K562 (cell line): ENCODE measurements around the gene PRR14. TPM values are rescaled to one million over a fixed set of nuclear protein-coding genes. Genes with fewer than 3 reads are reported as not detected.

Experiments
- CEBPB ChIP-seq: fragments of 450-650 bp; IDR thresholded peaks from 2 replicates; pipeline ENCODE4 v1.6.1; 2016; ENCODE audit warnings: missing genetic modification characterization, missing compliant biosample characterization
- GATAD2B ChIP-seq: fragments of 450-650 bp; IDR thresholded peaks from 2 replicates; pipeline ENCODE4 v1.6.1; 2017; ENCODE audit warnings: mild to moderate bottlenecking, borderline replicate concordance
- GTF2F1 ChIP-seq: IDR thresholded peaks from 2 replicates; pipeline ENCODE4 v1.6.1; 2011; ENCODE audit warnings: low read depth, low read length, improper control_type of control experiment
- LCOR ChIP-seq: sonication (generic); formaldehyde crosslinking; IDR thresholded peaks from 2 replicates; pipeline ENCODE4 v1.8.0; 2022; ENCODE audit warnings: mild to moderate bottlenecking, missing genetic modification reagents
- MAZ ChIP-seq, 2 experiments: fragments of 450-650 bp in 1 of 2; sonication (generic) in 1 of 2; formaldehyde crosslinking; IDR thresholded peaks in 1 of 2; conservative IDR thresholded peaks in 1 of 2; 2 replicates each; pipeline versions ENCODE4 v1.4.0 to v1.5.0; 2020; ENCODE audit warnings: mild to moderate bottlenecking in 1 of 2, missing genetic modification reagents in 1 of 2
- MBD1 ChIP-seq: fragments of 250-450 bp; sonication (Bioruptor Pico); IDR thresholded peaks from 2 replicates; pipeline ENCODE4 v1.8.0; 2022; ENCODE audit warnings: inconsistent platforms
- MEF2D ChIP-seq: conservative IDR thresholded peaks from 2 replicates; pipeline ENCODE4 v1.6.1; 2016; ENCODE audit warnings: low read depth, missing genetic modification characterization, missing compliant biosample characterization
- NR4A1 ChIP-seq, 2 experiments: fragments of 250-450 bp in 1 of 2; fragments of 450-650 bp in 1 of 2; sonication (Bioruptor Pico) in 1 of 2; IDR thresholded peaks; 2 replicates each; pipeline versions ENCODE4 v1.4.0 to v1.6.1; 2016 to 2020; ENCODE audit warnings: mild to moderate bottlenecking in 2 of 2, missing compliant biosample characterization in 1 of 2, missing genetic modification characterization in 1 of 2, moderate library complexity in 1 of 2
- POLR2A ChIP-seq: fragments of 450-650 bp; conservative IDR thresholded peaks from 2 replicates; pipeline ENCODE4 v1.6.1; 2016
- POLR2G ChIP-seq: fragments of 200-400 bp; formaldehyde crosslinking; IDR thresholded peaks from 2 replicates; pipeline ENCODE4 v1.6.1; 2017; ENCODE audit warnings: low read depth, mild to moderate bottlenecking, antibody characterized with exemption, low read length, moderate library complexity
- RNF2 ChIP-seq: sonication (generic); IDR thresholded peaks from 2 replicates; pipeline ENCODE4 v1.6.1; 2016
- SMAD4 ChIP-seq: fragments of 250-450 bp; sonication (Bioruptor Pico); conservative IDR thresholded peaks from 2 replicates; pipeline ENCODE4 v1.8.0; 2021; ENCODE audit warnings: inconsistent platforms, mild to moderate bottlenecking, moderate library complexity
- SRSF7 ChIP-seq: fragments of 200-400 bp; formaldehyde crosslinking; optimal IDR thresholded peaks from 2 replicates; pipeline ENCODE3; 2017; ENCODE audit warnings: mild to moderate bottlenecking, low read depth, low read length
- TAF1 ChIP-seq: IDR thresholded peaks from 2 replicates; pipeline ENCODE4 v1.6.1; 2011; ENCODE audit warnings: mild to moderate bottlenecking, low read length, moderate library complexity; ENCODE audit not compliant: insufficient read depth, control insufficient read depth, severe bottlenecking; ENCODE audit errors: extremely low read depth
- TCF15 ChIP-seq: fragments of 250-450 bp; sonication (Bioruptor Pico); IDR thresholded peaks from 2 replicates; pipeline ENCODE4 v1.8.0; 2022; ENCODE audit warnings: moderate library complexity, mild to moderate bottlenecking, inconsistent platforms
- ZNF140 ChIP-seq: fragments of 250-450 bp; sonication (Bioruptor Pico); IDR thresholded peaks from 2 replicates; pipeline ENCODE4 v1.8.0; 2021; ENCODE audit warnings: moderate library complexity, mild to moderate bottlenecking, inconsistent platforms
- ZNF212 ChIP-seq: fragments of 450-650 bp; formaldehyde crosslinking; IDR thresholded peaks from 2 replicates; pipeline ENCODE4 v1.4.0; 2020; ENCODE audit warnings: mild to moderate bottlenecking
- ZNF274 ChIP-seq: IDR thresholded peaks from 2 replicates; pipeline ENCODE4 v1.6.1; 2011; ENCODE audit warnings: low read depth, mild to moderate bottlenecking, low read length, moderate library complexity, borderline replicate concordance
- ZNF3 ChIP-seq: fragments of 250-450 bp; sonication (Bioruptor Pico); IDR thresholded peaks from 2 replicates; pipeline ENCODE4 v1.5.0; 2021; ENCODE audit warnings: mild to moderate bottlenecking, moderate library complexity
- ZNF384 ChIP-seq: IDR thresholded peaks from 2 replicates; pipeline ENCODE4 v1.6.1; 2012; ENCODE audit warnings: low read depth, low read length, improper control_type of control experiment
- ZNF609 ChIP-seq: sonication (generic); formaldehyde crosslinking; IDR thresholded peaks from 2 replicates; pipeline ENCODE4 v1.8.1; 2023; ENCODE audit warnings: missing genetic modification reagents, mild to moderate bottlenecking, borderline replicate concordance
- ZNF76 ChIP-seq: fragments of 250-450 bp; sonication (Bioruptor Pico); IDR thresholded peaks from 2 replicates; pipeline ENCODE4 v1.4.0; 2020; ENCODE audit warnings: mild to moderate bottlenecking, moderate library complexity, borderline replicate concordance
- ZNF830 ChIP-seq: fragments of 250-450 bp; sonication (Bioruptor Pico); IDR thresholded peaks from 2 replicates; pipeline ENCODE4 v1.5.0; 2021; ENCODE audit warnings: mild to moderate bottlenecking
- polyA plus RNA-seq, 8 experiments: library from polyadenylated mRNA; depleted of rRNA in 4 of 8; stranded (reverse) in 5 of 8; unstranded in 3 of 8; fragments of >200 nt; fragmentation: Nextera tagmentation in 2 of 8; fragmentation: Illumina TruSeq in 1 of 8; extraction: Ambion mirVana in 2 of 8; extraction: Trizol in 1 of 8; gene quantifications; 2 replicates each; pipeline versions ENCODE4 v1.2.1 to v1.2.3, GENCODE V29; 2011 to 2014; ENCODE audit warnings: inconsistent platforms in 1 of 8, missing spikeins in 1 of 8
- total RNA-seq, 7 experiments: library from RNA; depleted of rRNA in 6 of 7; stranded (reverse); fragments of >200 nt in 6 of 7; fragmentation: Illumina TruSeq in 2 of 7; extraction: Trizol in 2 of 7; gene quantifications; 2 replicates each; pipeline versions ENCODE4 v1.2.1 to v1.2.3, GENCODE V29; 2011 to 2021; ENCODE audit warnings: low replicate concordance in 1 of 7

PRR14 gene
- total and polyA plus RNA-seq, 9 of the 15 experiments (the other 6 are each of a cell fraction or from before 2014, with no cell fraction given), result 2.2 to 63.1 (median 11.5) TPM

GRCh38 chr16:30698139-30698815, 47.5 kb downstream of the PRR14 start (continued):
- TF ChIP-seq ZNF609 (peak; percentile 95), POLR2A (peak; percentile 96), CEBPB (tag) (no peak), RNF2 (peak; percentile 81), ZNF76 (CRISPR knock-in tag) (no peak), GATAD2B (peak; percentile 62), MEF2D (tag) (peak; percentile 44; the same call in 1 of the 2 replicates), TCF15 (CRISPR knock-in tag) (0 out of 2 replicates have a peak, but pooled peaks have one; percentile 20), MAZ (CRISPR knock-in tag; conservative IDR thresholded peaks at IDR 0.05 in 1 of 2, IDR thresholded peaks at IDR 0.05 in 1 of 2) (peak; percentile 98 to 99), SMAD4 (peak; percentile 88), POLR2G (peak; percentile 95), TAF1 (peak; percentile 58), ZNF384 (no peak), MBD1 (CRISPR knock-in tag) (no peak), NR4A1 (CRISPR knock-in tag; IDR thresholded peaks at IDR 0.05) (no peak), NR4A1 (tag; IDR thresholded peaks at IDR 0.05) (no peak; the same call in 1 of the 2 replicates), GTF2F1 (peak; percentile 83), ZNF140 (no peak), SRSF7 (no peak), ZNF274 (peak; percentile 17; the same call in 1 of the 2 replicates), LCOR (peak; percentile 27), ZNF3 (CRISPR knock-in tag) (no peak), ZNF212 (CRISPR knock-in tag) (no peak), ZNF830 (CRISPR knock-in tag) (no peak)
